Tibial artery (tissue), 4 donors: ENCODE data around the gene TRIM66.

ENCODE experiments used
- DNase-seq, 2 donors: peaks; one replicate each; pipeline ENCODE4 v3.0.0-alpha.2; 2019
- H3K27ac ChIP-seq, 2 donors: fragments of 200-600 bp; sonication (generic) in 1 of 2; 1 replicate in 1 of 2; 2 replicates in 1 of 2; pipeline ENCODE4 v1.5.1; 2018 to 2019; ENCODE audit warnings: mild to moderate bottlenecking in 1 of 2
- H3K27me3 ChIP-seq, 2 donors: fragments of 200-600 bp; sonication (generic) in 1 of 2; one replicate each; pipeline versions ENCODE4 v1.5.1 to v1.6.0; 2016 to 2019
- H3K36me3 ChIP-seq, 3 donors: fragments of 200-600 bp; sonication (generic) in 2 of 3; one replicate each; pipeline ENCODE4 v1.5.1; 2016 to 2019; ENCODE audit warnings: mild to moderate bottlenecking in 2 of 3
- H3K4me1 ChIP-seq, 4 donors: fragments of 200-600 bp; sonication (generic) in 2 of 4; 1 replicate in 3 of 4; 2 replicates in 1 of 4; pipeline ENCODE4 v1.5.1; 2016 to 2019
- H3K4me3 ChIP-seq, 2 donors: fragments of 200-600 bp; sonication (generic) in 1 of 2; 1 replicate in 1 of 2; 2 replicates in 1 of 2; pipeline ENCODE4 v1.5.1; 2018 to 2019; ENCODE audit warnings: mild to moderate bottlenecking in 2 of 2
- H3K9me3 ChIP-seq, 3 donors: fragments of 200-600 bp; sonication (generic) in 1 of 3; one replicate each; pipeline ENCODE4 v1.5.1; 2016 to 2019
- intact Hi-C: fragments of 100-400 bp; cut with DNase I; formaldehyde crosslinking; loops from one replicate; pipeline ENCODE4 v1.15.0; 2023; ENCODE audit warnings: low total_unique reads
- TF ChIP-seq, protein P1 (sequence below), 2 experiments: fragments of 200-600 bp in 1 of 2; fragments of 450-650 bp in 1 of 2; IDR thresholded peaks; one replicate each; pipeline ENCODE4 v1.5.1; 2017 to 2019; ENCODE audit warnings: antibody characterized with exemption in 2 of 2, mild to moderate bottlenecking in 1 of 2, moderate library complexity in 1 of 2

The TRIM66 gene

DNA sequence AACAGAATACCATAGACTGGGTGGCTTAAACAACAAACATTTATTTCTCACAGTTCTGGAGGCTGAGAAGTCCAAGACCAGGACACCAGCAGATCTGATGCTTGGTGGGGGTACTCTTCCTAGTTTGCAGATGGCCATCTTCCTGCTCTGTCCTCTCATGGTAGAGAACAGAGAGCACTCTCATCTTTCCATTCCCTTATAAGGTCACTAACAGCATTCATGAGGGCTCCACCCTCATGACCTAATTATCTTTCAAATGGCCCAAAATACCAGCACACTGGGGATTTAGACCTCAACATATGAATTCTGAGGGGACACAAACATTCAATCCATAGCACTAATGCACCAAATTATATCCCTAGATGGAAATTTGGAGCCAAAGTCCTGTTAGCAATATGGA lies 94.5 kb downstream of the TRIM66 start:
- intact Hi-C loops = no loop called here
- no peak for DNase-seq
- TF ChIP-seq, protein P1, sequence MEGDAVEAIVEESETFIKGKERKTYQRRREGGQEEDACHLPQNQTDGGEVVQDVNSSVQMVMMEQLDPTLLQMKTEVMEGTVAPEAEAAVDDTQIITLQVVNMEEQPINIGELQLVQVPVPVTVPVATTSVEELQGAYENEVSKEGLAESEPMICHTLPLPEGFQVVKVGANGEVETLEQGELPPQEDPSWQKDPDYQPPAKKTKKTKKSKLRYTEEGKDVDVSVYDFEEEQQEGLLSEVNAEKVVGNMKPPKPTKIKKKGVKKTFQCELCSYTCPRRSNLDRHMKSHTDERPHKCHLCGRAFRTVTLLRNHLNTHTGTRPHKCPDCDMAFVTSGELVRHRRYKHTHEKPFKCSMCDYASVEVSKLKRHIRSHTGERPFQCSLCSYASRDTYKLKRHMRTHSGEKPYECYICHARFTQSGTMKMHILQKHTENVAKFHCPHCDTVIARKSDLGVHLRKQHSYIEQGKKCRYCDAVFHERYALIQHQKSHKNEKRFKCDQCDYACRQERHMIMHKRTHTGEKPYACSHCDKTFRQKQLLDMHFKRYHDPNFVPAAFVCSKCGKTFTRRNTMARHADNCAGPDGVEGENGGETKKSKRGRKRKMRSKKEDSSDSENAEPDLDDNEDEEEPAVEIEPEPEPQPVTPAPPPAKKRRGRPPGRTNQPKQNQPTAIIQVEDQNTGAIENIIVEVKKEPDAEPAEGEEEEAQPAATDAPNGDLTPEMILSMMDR (IDR thresholded peaks at IDR 0.05) = no peak

GRCh38 chr11:8586805-8587204 lies 95.7 kb downstream of the TRIM66 start:
- H3K27me3 ChIP-seq = peaks cover 0 to 8% of the 10 kb centered on the region in 2 donors
- no peak overlapping the region for H3K4me3 ChIP-seq
- intact Hi-C loops = no loop called here
- no peaks in the 10 kb centered on the region for H3K36me3 ChIP-seq
- peaks cover 0 to 3% (median 0%) of the 10 kb centered on the region in 3 donors for H3K9me3 ChIP-seq
- H3K4me1 ChIP-seq = no peaks in the 10 kb centered on the region
- no peak for DNase-seq
- TF ChIP-seq, protein P1 (IDR thresholded peaks at IDR 0.05) = no peak
- H3K27ac ChIP-seq = no peak overlapping the region

More for the DNA sequence above, 94.5 kb downstream of the TRIM66 start:
- no peaks in the 10 kb centered on the region for H3K36me3 ChIP-seq
- H3K4me3 ChIP-seq = no peak overlapping the region
- H3K4me1 ChIP-seq = no peaks in the 10 kb centered on the region
- peaks cover 0 to 3% (median 0%) of the 10 kb centered on the region in 3 donors for H3K9me3 ChIP-seq
- H3K27me3 ChIP-seq = peaks cover 0 to 15% of the 10 kb centered on the region in 2 donors
- H3K27ac ChIP-seq = no peak overlapping the region

- DNase-seq = no peak
- Histone ChIP-seq H3K36me3 (no peaks in the 10 kb centered on the region), H3K27ac (no peak overlapping the region), H3K4me1 (no peaks in the 10 kb centered on the region), H3K4me3 (no peak overlapping the region), H3K9me3 (peaks cover 0 to 3% (median 0%) of the 10 kb centered on the region in 3 donors), H3K27me3 (peaks cover 0 to 8% of the 10 kb centered on the region in 2 donors)
- TF ChIP-seq, protein P1 (IDR thresholded peaks at IDR 0.05) = no peak
- intact Hi-C loops = no loop called here
These were observed 96.3 kb downstream of the TRIM66 start for GRCh38 chr11:8586184-8586583.

GRCh38 chr11:8584511-8584910 lies 98.0 kb downstream of the TRIM66 start:
- Histone ChIP-seq H3K4me1 (no peaks in the 10 kb centered on the region), H3K9me3 (peaks cover 0 to 3% (median 0%) of the 10 kb centered on the region in 3 donors), H3K4me3 (no peak overlapping the region), H3K27me3 (peaks cover 0 to 8% of the 10 kb centered on the region in 2 donors), H3K36me3 (no peaks in the 10 kb centered on the region), H3K27ac (no peak overlapping the region)
- TF ChIP-seq, protein P1 (IDR thresholded peaks at IDR 0.05) = no peak
- intact Hi-C loops = no loop called here
- no peak for DNase-seq

- H3K27ac ChIP-seq = no peak overlapping the region
- DNase-seq = no peak
- TF ChIP-seq, protein P1 (IDR thresholded peaks at IDR 0.05) = no peak
- peaks cover 0 to 3% (median 0%) of the 10 kb centered on the region in 3 donors for H3K9me3 ChIP-seq
- H3K36me3 ChIP-seq = no peaks in the 10 kb centered on the region
- peaks cover 0 to 8% of the 10 kb centered on the region in 2 donors for H3K27me3 ChIP-seq
- H3K4me3 ChIP-seq = no peak overlapping the region
- intact Hi-C loops = no loop called here
- H3K4me1 ChIP-seq = no peaks in the 10 kb centered on the region
These were observed 98.4 kb downstream of the TRIM66 start for GRCh38 chr11:8584082-8584481.

- Histone ChIP-seq H3K27me3 (peaks cover 0 to 2% of the 10 kb centered on the region in 2 donors), H3K27ac (no peak overlapping the region), H3K36me3 (no peaks in the 10 kb centered on the region), H3K4me1 (no peaks in the 10 kb centered on the region), H3K9me3 (peaks cover 0 to 7% (median 0%) of the 10 kb centered on the region in 3 donors), H3K4me3 (no peak overlapping the region)
- TF ChIP-seq, protein P1 (IDR thresholded peaks at IDR 0.05) = no peak
- intact Hi-C loops = no loop called here
- DNase-seq = no peak
These were observed 101.2 kb downstream of the TRIM66 start for GRCh38 chr11:8581300-8581699.
